Measurements from ENCODE around the gene SMC3.

DNA sequence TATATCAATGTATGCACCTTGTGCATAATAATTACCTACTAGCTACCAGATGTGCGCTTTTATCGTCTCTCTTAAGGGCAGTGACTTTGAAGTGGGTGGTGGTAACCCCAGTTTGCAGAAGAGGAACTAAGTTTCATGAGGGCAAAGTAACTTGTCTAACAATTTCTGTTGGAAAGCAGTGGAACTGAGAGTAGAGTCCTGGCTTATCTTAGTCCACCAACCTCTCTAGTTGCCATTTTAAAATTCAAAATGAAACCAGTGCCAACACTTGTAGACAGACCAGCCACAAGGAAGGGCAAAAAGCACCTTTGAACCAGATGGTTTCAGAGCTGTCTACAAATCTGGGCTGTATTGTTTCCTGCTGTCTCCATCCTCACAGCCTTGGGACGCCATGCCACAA lies 44.6 kb downstream of the SMC3 start:
- TF ChIP-seq, protein P1, sequence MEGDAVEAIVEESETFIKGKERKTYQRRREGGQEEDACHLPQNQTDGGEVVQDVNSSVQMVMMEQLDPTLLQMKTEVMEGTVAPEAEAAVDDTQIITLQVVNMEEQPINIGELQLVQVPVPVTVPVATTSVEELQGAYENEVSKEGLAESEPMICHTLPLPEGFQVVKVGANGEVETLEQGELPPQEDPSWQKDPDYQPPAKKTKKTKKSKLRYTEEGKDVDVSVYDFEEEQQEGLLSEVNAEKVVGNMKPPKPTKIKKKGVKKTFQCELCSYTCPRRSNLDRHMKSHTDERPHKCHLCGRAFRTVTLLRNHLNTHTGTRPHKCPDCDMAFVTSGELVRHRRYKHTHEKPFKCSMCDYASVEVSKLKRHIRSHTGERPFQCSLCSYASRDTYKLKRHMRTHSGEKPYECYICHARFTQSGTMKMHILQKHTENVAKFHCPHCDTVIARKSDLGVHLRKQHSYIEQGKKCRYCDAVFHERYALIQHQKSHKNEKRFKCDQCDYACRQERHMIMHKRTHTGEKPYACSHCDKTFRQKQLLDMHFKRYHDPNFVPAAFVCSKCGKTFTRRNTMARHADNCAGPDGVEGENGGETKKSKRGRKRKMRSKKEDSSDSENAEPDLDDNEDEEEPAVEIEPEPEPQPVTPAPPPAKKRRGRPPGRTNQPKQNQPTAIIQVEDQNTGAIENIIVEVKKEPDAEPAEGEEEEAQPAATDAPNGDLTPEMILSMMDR (conservative IDR thresholded peaks at IDR 0.05; ENCODE audit: low read depth in 2 of 2): no peak
- TF ChIP-seq REST (IDR thresholded peaks at IDR 0.05; ENCODE audit: unreplicated experiment) (no peak), JUNB (IDR thresholded peaks at IDR 0.05; ENCODE audit: unreplicated experiment) (no peak), POLR2AphosphoS5 (IDR thresholded peaks at IDR 0.05; ENCODE audit: low read depth) (no peak), ZNF331 (CRISPR knock-in tag; IDR thresholded peaks at IDR 0.05; ENCODE audit: low read depth) (no peak), EZH2 (IDR thresholded peaks at IDR 0.05; ENCODE audit: low read depth, unreplicated experiment) (no peak)

Measured in GM23338 (cell line).